GM12892 (cell line): Measurements from ENCODE around the gene HLA-DOA.

ENCODE experiments used
- POLR2A ChIP-seq: IDR thresholded peaks from 2 replicates; pipeline ENCODE4 v1.6.1; 2011; ENCODE audit warnings: low read depth, low read length, control low read depth
- POLR2AphosphoS5 ChIP-seq: IDR thresholded peaks from 2 replicates; pipeline ENCODE4 v1.6.1; 2011; ENCODE audit warnings: low read depth, low read length, control low read depth

- TF ChIP-seq POLR2A: peak; percentile 92
- TF ChIP-seq POLR2AphosphoS5: peak; percentile 88
Observed at GRCh38 chr6:33029328-33030184, 20.2 kb upstream of the HLA-DOA start.
